ENCODE results near the gene SYT13.

The SYT13 gene

DNA sequence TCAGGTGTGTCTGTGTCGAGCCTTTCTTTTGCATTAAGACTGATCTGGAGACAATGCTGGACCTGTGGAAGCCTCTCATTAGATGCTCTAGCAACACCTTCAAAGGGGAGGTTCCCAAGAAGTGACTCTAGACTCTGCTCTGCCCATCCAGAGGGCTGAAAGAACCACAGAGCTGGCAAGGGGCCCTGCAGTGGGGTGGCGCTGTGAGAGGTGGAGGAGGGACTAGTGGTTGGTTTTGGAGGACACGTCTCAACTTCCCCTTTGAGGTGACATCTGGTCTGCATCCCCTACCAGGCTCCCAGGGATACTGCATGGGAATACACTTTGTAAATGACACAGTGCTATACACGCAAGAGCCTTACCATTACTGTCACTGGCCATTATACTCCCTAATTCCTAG is 34.2 kb upstream of the SYT13 start:
- Mint-ChIP-seq H3K27ac (no peak overlapping the region), H3K27me3 (peaks cover 60% of the 10 kb centered on the region), H3K9me3 (no peaks in the 10 kb centered on the region), H3K4me3 (no peak overlapping the region), H3K4me1 (no peaks in the 10 kb centered on the region), H3K36me3 (no peaks in the 10 kb centered on the region)
- ATAC-seq: no peak

DNA sequence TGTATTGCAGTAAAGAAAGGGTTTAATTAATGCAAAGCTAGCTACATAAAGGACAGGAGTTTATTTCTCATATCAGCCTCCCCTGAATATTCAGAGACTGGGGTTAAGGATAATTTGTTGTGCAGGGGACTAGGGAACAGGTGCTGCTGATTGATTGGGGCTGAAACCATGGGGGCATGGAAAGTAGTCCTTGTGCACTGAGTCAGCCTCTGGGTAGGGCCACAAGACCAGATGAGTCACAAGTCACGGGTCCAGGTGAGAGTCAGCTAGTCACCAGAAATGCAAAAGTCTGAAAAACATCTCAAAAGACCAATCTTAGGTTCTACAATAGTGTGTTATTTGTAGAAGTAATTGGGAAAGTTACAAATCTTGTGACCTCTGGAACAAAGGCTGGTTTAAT is 32.9 kb upstream of the SYT13 start:
- H3K9me3 Mint-ChIP-seq: no peaks in the 10 kb centered on the region
- H3K36me3 Mint-ChIP-seq: no peaks in the 10 kb centered on the region
- ATAC-seq: no peak

DNA sequence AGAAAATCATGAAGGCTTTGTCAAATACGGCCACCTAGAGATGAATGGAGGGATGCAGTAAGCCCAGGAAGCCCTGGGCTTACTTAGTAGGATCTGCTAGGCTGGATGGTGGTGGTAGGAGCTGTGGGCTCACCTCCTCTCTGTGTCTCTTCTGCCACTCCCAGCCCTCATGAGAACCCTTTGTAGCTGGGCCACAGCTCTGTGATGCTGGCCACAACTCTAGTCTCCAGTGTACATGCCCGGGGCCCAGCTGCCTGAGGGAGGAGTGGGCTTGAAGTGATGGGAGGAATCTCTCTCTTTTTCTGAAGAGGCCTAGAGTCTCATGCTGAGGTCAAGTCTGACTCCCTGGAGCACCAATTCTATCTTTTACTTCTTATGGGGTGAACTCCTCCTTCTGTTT is 32.4 kb upstream of the SYT13 start:
- Mint-ChIP-seq H3K9me3 (no peaks in the 10 kb centered on the region), H3K4me1 (no peaks in the 10 kb centered on the region), H3K36me3 (no peaks in the 10 kb centered on the region), H3K27me3 (peaks cover 72% of the 10 kb centered on the region), H3K4me3 (no peak overlapping the region), H3K27ac (no peak overlapping the region)
- ATAC-seq: no peak

More for the DNA sequence above, 32.9 kb upstream of the SYT13 start:
- no peak overlapping the region for H3K4me3 Mint-ChIP-seq
- no peak overlapping the region for H3K27ac Mint-ChIP-seq
- H3K27me3 Mint-ChIP-seq: peaks cover 70% of the 10 kb centered on the region
- H3K4me1 Mint-ChIP-seq: no peaks in the 10 kb centered on the region

GRCh38 chr11:45316258-45316657 is 30.1 kb upstream of the SYT13 start:
- H3K4me3 Mint-ChIP-seq: no peak overlapping the region
- ATAC-seq: no peak
- no peak overlapping the region for H3K27ac Mint-ChIP-seq
- H3K4me1 Mint-ChIP-seq: no peaks in the 10 kb centered on the region
- peaks cover 56% of the 10 kb centered on the region for H3K27me3 Mint-ChIP-seq
- H3K36me3 Mint-ChIP-seq: no peaks in the 10 kb centered on the region
- H3K9me3 Mint-ChIP-seq: no peaks in the 10 kb centered on the region

GRCh38 chr11:45314900-45315299 is 28.8 kb upstream of the SYT13 start:
- peaks cover 5% of the 10 kb centered on the region for H3K36me3 Mint-ChIP-seq
- H3K27me3 Mint-ChIP-seq: peaks cover 64% of the 10 kb centered on the region
- H3K4me3 Mint-ChIP-seq: no peak overlapping the region
- H3K27ac Mint-ChIP-seq: no peak overlapping the region
- peaks cover 3% of the 10 kb centered on the region for H3K9me3 Mint-ChIP-seq
- no peaks in the 10 kb centered on the region for H3K4me1 Mint-ChIP-seq
- ATAC-seq: no peak

DNA sequence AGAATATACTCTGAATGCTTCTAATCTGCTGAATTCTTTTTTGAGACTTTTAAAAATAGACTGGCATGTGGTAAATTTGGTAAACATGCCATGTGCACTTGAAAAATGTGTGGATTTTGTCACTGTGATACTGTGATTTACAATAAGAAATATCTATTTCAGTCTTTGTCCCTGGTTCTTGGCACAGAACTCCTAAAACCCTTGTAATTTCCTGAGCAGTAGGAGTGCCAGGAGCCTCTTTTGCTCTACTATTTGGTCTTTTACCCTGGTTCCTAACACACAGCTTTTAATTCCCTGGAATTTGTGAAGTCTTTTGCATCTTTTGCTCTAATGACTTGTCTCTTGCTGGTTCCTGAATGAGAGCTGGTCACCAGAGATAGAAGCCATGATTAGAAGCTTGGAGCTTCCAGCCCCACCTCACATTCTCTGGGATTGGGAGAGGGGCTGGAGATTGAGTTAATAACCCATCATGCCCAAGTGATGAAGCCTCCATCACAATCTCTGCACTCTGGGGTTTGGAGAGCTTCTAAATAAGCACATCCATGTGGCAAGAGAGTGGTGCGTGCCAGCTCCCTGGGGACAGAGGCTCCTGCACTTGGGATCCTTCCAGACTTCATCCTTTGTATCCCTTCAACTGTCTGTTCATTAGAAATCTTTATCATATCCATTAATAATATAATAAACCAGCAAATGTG is 27.2 kb upstream of the SYT13 start:
- peaks cover 64% of the 10 kb centered on the region for H3K27me3 Mint-ChIP-seq
- peaks cover 5% of the 10 kb centered on the region for H3K36me3 Mint-ChIP-seq
- no peak overlapping the region for H3K4me3 Mint-ChIP-seq
- no peak for ATAC-seq
- H3K4me1 Mint-ChIP-seq: no peaks in the 10 kb centered on the region
- no peak overlapping the region for H3K27ac Mint-ChIP-seq
- peaks cover 3% of the 10 kb centered on the region for H3K9me3 Mint-ChIP-seq

GRCh38 chr11:45305874-45306623 is 19.9 kb upstream of the SYT13 start:
- H3K36me3 Mint-ChIP-seq: peaks cover 5% of the 10 kb centered on the region
- no peak for ATAC-seq
- no peak overlapping the region for H3K4me3 Mint-ChIP-seq
- peaks cover 3% of the 10 kb centered on the region for H3K9me3 Mint-ChIP-seq
- H3K27ac Mint-ChIP-seq: no peak overlapping the region
- H3K27me3 Mint-ChIP-seq: peaks cover 35% of the 10 kb centered on the region
- H3K4me1 Mint-ChIP-seq: peaks cover 11% of the 10 kb centered on the region

DNA sequence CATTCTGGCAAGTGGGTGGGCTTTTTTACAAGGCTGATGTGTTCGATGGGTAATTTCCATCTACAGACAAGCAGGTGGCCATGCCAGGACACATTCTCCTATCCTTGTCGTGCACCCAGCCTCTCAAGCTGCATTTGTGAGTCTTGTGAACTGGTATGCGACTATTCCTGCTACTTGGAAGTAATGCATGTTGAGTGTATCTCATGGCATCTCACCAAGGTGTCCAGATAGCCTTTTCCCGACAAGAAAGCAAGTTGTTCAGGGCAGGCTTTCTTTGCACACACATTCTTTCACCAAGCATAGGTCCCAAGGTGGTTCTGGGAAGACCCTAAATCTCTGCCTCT is 18.8 kb upstream of the SYT13 start:
- no peaks in the 10 kb centered on the region for H3K36me3 Mint-ChIP-seq
- no peak for ATAC-seq
- no peaks in the 10 kb centered on the region for H3K9me3 Mint-ChIP-seq
- H3K4me1 Mint-ChIP-seq: peaks cover 12% of the 10 kb centered on the region
- no peak overlapping the region for H3K4me3 Mint-ChIP-seq
- no peak overlapping the region for H3K27ac Mint-ChIP-seq
- H3K27me3 Mint-ChIP-seq: peaks cover 24% of the 10 kb centered on the region

DNA sequence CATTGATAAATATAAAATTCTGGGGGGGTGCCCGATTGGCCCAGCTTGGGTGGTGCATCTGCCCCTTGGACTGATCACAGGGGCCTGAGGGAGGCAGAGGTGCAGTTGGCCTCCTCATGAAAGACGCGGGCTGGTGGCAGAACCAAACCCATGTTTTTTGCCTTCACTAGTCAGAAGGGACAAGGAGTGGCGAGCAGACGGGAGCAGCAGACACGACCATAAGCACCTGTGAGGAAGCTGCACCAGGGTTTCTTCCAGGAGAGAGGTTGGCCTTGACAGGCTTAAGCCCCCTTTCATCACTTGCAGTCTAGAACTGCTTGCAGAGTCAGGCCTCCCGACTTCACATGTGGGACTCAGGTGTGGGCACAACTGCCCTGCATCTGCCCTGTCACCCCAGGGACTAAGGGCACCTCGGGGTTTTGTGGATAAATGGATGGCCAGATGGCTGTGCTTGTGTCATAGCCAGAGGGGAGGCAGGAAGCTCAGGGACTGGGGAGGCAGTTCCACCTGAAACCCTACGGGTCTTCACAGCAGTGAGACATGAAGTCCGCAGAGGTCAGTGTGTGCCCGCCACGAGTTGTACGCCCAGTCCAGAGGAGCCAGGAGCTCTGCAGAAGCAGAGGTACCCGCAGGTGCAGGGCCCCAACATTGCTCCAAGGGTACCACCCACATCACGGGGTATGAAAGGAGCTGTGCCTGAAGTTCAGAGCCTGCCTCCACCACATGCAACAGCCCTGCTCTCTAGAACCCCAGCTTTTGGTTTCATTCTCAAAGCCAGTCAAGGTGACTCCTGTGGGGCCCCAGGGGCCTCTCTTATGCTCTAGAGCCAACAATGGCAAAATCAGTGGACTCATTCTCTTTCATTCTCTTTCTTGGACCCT is 18.2 kb upstream of the SYT13 start:
- H3K36me3 Mint-ChIP-seq: no peaks in the 10 kb centered on the region
- ATAC-seq: no peak
- H3K4me1 Mint-ChIP-seq: peaks cover 18% of the 10 kb centered on the region
- peaks cover 23% of the 10 kb centered on the region for H3K27me3 Mint-ChIP-seq
- no peaks in the 10 kb centered on the region for H3K9me3 Mint-ChIP-seq
- H3K4me3 Mint-ChIP-seq: no peak overlapping the region
- H3K27ac Mint-ChIP-seq: no peak overlapping the region

GRCh38 chr11:45303316-45303715 is 17.2 kb upstream of the SYT13 start:
- no peak for ATAC-seq
- Mint-ChIP-seq H3K36me3 (no peaks in the 10 kb centered on the region), H3K4me1 (peaks cover 28% of the 10 kb centered on the region), H3K4me3 (no peak overlapping the region), H3K27ac (no peak overlapping the region), H3K9me3 (no peaks in the 10 kb centered on the region), H3K27me3 (peaks cover 22% of the 10 kb centered on the region)

- H3K27ac Mint-ChIP-seq: no peak overlapping the region
- H3K9me3 Mint-ChIP-seq: no peaks in the 10 kb centered on the region
- H3K4me1 Mint-ChIP-seq: peaks cover 28% of the 10 kb centered on the region
- peak; percentile 31 for ATAC-seq
- H3K36me3 Mint-ChIP-seq: no peaks in the 10 kb centered on the region
- H3K4me3 Mint-ChIP-seq: no peak overlapping the region
- peaks cover 22% of the 10 kb centered on the region for H3K27me3 Mint-ChIP-seq
Observed at GRCh38 chr11:45301537-45302246, 15.6 kb upstream of the SYT13 start.

GRCh38 chr11:45300715-45301114 is 14.6 kb upstream of the SYT13 start:
- H3K4me1 Mint-ChIP-seq: peaks cover 28% of the 10 kb centered on the region
- peaks cover 16% of the 10 kb centered on the region for H3K27me3 Mint-ChIP-seq
- no peak for ATAC-seq
- no peak overlapping the region for H3K4me3 Mint-ChIP-seq
- H3K27ac Mint-ChIP-seq: no peak overlapping the region
- H3K9me3 Mint-ChIP-seq: no peaks in the 10 kb centered on the region
- no peaks in the 10 kb centered on the region for H3K36me3 Mint-ChIP-seq

DNA sequence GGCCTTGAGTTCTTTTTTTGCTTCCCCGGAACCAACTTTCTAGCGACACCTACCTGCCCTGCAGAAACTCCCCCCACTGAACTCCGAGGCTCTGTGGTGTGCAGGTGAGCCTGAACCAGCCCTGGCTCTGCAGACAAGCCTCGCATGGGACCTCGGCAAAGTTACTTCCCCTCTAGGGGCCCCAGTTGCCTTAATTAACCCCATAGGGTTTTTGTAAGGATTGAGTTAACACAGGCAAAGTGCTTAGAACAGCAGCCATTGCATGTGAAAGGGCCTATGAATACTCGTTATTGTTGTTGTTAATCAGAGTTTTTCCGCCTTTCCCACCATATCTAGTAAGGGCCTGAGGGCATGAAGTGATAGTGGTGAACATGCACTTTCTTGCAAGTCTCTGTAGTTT is 12.6 kb upstream of the SYT13 start:
- Mint-ChIP-seq H3K27me3 (peaks cover 29% of the 10 kb centered on the region), H3K4me1 (peaks cover 34% of the 10 kb centered on the region), H3K27ac (no peak overlapping the region), H3K9me3 (no peaks in the 10 kb centered on the region), H3K4me3 (no peak overlapping the region), H3K36me3 (no peaks in the 10 kb centered on the region)
- peak; percentile 70 for ATAC-seq

GRCh38 chr11:45296075-45296474 is 9.9 kb upstream of the SYT13 start:
- no peak for ATAC-seq
- Mint-ChIP-seq H3K36me3 (no peaks in the 10 kb centered on the region), H3K4me1 (peaks cover 24% of the 10 kb centered on the region), H3K27ac (no peak overlapping the region), H3K27me3 (peaks cover 49% of the 10 kb centered on the region), H3K9me3 (no peaks in the 10 kb centered on the region), H3K4me3 (no peak overlapping the region)

DNA sequence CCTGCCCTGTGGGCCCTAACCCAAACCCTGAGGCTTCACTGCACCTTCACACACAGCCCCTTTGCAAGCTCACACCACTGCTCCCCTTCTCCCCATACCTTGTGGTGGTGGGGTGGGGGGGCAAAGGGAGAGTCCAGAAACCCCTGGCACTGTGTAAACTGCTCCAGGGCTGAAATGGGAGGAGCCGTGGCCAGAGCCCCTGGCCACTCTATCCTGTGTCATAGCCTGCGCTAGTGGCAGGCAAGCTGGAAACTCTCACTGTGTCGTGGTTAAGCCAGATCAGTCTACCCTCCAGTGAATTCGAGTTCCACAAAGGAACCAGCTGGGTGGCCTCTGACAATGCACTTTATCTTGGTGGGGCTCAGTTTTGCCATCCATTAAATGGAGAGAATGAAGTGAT is 8.4 kb upstream of the SYT13 start:
- Mint-ChIP-seq H3K4me1 (peaks cover 18% of the 10 kb centered on the region), H3K27ac (no peak overlapping the region), H3K27me3 (peaks cover 65% of the 10 kb centered on the region), H3K36me3 (no peaks in the 10 kb centered on the region), H3K9me3 (no peaks in the 10 kb centered on the region), H3K4me3 (no peak overlapping the region)
- no peak for ATAC-seq
